Right lobe of liver (tissue), 6 donors: ENCODE measurements around the gene TMEM19. TPM values are rescaled to one million over a fixed set of nuclear protein-coding genes. Genes with fewer than 3 reads are reported as not detected.
A peak's percentile ranks its signal among the peaks of the same experiment; 100 is the strongest.

Experiments used
- ATAC-seq, 4 donors: fragments of 200-7000 bp; cut with Tn5 transposase; one replicate each; pipeline ENCODE4 v1.9.1; 2020; ENCODE audit warnings: mild to moderate bottlenecking in 4 of 4, moderate library complexity in 4 of 4
- DNase-seq, 3 donors: peaks; one replicate each; pipeline ENCODE4 v3.0.0-alpha.2; 2020
- H3K27ac ChIP-seq, 3 donors: fragments of 200-600 bp; one replicate each; pipeline ENCODE4 v1.8.0; 2022
- H3K27me3 ChIP-seq, 2 donors: fragments of 200-600 bp; one replicate each; pipeline ENCODE4 v1.8.0; 2022
- H3K36me3 ChIP-seq, 4 donors: fragments of 200-600 bp; sonication (generic) in 1 of 4; one replicate each; pipeline versions ENCODE4 v1.5.1 to v1.8.0; 2017 to 2022; ENCODE audit warnings: control low read depth in 1 of 4
- H3K4me1 ChIP-seq, 4 donors: fragments of 200-600 bp; sonication (generic) in 1 of 4; one replicate each; pipeline versions ENCODE4 v1.5.1 to v1.8.0; 2017 to 2022; ENCODE audit warnings: control low read depth in 1 of 4
- H3K4me3 ChIP-seq, 3 donors: fragments of 200-600 bp; one replicate each; pipeline ENCODE4 v1.8.0; 2022
- H3K9me3 ChIP-seq, 4 donors: fragments of 200-600 bp; sonication (generic) in 1 of 4; one replicate each; pipeline versions ENCODE4 v1.5.1 to v1.8.0; 2017 to 2022; ENCODE audit warnings: control low read depth in 1 of 4
- POLR2A ChIP-seq: fragments of 450-650 bp; IDR thresholded peaks from one replicate; pipeline ENCODE4 v1.6.1; 2017; ENCODE audit warnings: antibody characterized with exemption, mild to moderate bottlenecking
- WGBS: methylation state at CpG from one replicate; pipeline ENCODE4 v1.1.6; 2018; ENCODE audit warnings: low coverage, low lambda C conversion rate; ENCODE audit not compliant: insufficient coverage; ENCODE audit errors: missing lambda C conversion rate; 5-methylcytosine and 5-hydroxymethylcytosine counted together
- intact Hi-C, 2 donors: fragments of 100-400 bp; cut with DNase I; formaldehyde crosslinking; loops; one replicate each; pipeline versions ENCODE4 v1.11.2 to v1.14.1; 2022
- long read RNA-seq: library from polyadenylated mRNA; unstranded; transcript quantifications from one replicate; pipeline ENCODE4 v2.0.0, GENCODE V29; 2019
- total RNA-seq, 6 experiments: library from RNA; depleted of rRNA in 2 of 6; stranded (reverse); fragments of >200 nt in 2 of 6; fragmentation: NEBNext Ultra II Directional in 3 of 6; extraction: Animal tissue kit (Norgen Biotek cat#: 25700) in 3 of 6; gene quantifications; one replicate each; pipeline versions ENCODE4 v1.1.0 to v1.2.4, GENCODE V29; 2016 to 2023
- TF ChIP-seq, protein P1 (sequence below), 4 donors: fragments of 200-600 bp in 3 of 4; fragments of 450-650 bp in 1 of 4; IDR thresholded peaks; one replicate each; pipeline versions ENCODE4 v1.5.1 to v1.8.0; 2016 to 2022; ENCODE audit warnings: antibody characterized with exemption in 4 of 4, mild to moderate bottlenecking in 2 of 4
- donor health status: DM: no; HTN: yes; CAD: no.
- donor health status: DM: no; HTN: no; CAD: no.
- donor health status: DM: no; HTN: no; CAD: no.
- donor health status: DM: no; HTN: yes; CAD: no.
- donor health status: DM: no; HTN: yes; CAD: no.

Gene TMEM19
- 10 to 100 TPM; 11.2 to 18.9 (median 15.7) TPM for total RNA-seq
- long read RNA-seq, full-length matches to known transcripts, result 2 of 2 reads
- long read RNA-seq, partial matches to known transcripts, result 0 of 2 reads
- long read RNA-seq, other reads (novel, unspliced or antisense), result 0 of 2 reads

DNA sequence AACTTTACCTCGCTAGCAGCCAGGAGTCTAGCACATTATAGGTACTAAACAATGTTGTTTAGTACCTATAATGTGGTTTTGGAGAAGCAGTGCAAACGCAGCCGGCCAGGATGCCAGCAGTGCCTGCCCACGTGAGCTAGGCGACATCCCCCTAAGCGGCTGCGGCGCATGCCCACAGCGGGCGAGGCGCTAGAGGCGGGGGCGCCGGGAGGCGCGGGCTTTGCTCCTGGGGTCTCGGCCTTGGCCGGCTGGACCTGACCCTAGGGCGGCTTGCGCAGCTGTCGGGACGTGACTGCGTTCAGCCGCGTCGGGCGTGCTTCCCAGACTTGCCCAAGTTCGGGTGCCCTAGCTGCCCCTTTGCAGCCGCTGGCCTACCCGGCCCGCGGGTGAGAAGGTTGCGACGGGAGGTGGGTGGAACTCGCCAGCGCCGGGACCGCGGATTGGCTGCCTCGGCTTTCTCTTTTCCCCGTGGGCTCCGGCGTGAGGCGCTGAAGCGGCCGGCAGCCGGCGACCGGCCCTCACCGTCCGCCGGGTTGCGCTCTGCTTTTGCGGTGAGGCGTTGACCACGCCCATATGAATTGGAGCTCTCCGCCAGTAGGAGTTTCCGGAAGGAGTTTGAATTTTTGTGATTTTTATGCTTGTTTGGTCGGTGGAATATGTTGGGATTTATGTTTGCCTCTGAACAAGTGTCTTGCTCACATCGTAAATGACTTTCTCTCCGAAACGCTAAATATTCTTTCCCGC is at the start of gene TMEM19:
TMEM19 (plus strand) TSS at position 169 of the 744 bp plus-strand sequence. CDS start 599 bp downstream, outside the sequence.
- ATAC-seq (peak; percentile 97 to 99 (median 98)), DNase-seq (peak; percentile 94 to 97 (median 96))
- 0% methylated on average over 7 of the region's 63 CpGs for WGBS
- TF ChIP-seq, protein P1, sequence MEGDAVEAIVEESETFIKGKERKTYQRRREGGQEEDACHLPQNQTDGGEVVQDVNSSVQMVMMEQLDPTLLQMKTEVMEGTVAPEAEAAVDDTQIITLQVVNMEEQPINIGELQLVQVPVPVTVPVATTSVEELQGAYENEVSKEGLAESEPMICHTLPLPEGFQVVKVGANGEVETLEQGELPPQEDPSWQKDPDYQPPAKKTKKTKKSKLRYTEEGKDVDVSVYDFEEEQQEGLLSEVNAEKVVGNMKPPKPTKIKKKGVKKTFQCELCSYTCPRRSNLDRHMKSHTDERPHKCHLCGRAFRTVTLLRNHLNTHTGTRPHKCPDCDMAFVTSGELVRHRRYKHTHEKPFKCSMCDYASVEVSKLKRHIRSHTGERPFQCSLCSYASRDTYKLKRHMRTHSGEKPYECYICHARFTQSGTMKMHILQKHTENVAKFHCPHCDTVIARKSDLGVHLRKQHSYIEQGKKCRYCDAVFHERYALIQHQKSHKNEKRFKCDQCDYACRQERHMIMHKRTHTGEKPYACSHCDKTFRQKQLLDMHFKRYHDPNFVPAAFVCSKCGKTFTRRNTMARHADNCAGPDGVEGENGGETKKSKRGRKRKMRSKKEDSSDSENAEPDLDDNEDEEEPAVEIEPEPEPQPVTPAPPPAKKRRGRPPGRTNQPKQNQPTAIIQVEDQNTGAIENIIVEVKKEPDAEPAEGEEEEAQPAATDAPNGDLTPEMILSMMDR (IDR thresholded peaks at IDR 0.05), result peak in 3 of 4 donors; percentile 38 to 44 (median 41)
- TF ChIP-seq POLR2A, result peak; percentile 74
- intact Hi-C loops, result no loop called here
- Histone ChIP-seq H3K4me1 (peaks cover 0 to 11% (median 5%) of the 10 kb centered on the region in 4 donors), H3K27me3 (no peaks in the 10 kb centered on the region), H3K4me3 (peak within 1 kb of the TSS; percentile 73 to 86 (median 76)), H3K36me3 (no peaks in the 10 kb centered on the region), H3K9me3 (no peaks in the 10 kb centered on the region), H3K27ac (peak within 1 kb of the TSS; percentile 74 to 89 (median 83))

DNA sequence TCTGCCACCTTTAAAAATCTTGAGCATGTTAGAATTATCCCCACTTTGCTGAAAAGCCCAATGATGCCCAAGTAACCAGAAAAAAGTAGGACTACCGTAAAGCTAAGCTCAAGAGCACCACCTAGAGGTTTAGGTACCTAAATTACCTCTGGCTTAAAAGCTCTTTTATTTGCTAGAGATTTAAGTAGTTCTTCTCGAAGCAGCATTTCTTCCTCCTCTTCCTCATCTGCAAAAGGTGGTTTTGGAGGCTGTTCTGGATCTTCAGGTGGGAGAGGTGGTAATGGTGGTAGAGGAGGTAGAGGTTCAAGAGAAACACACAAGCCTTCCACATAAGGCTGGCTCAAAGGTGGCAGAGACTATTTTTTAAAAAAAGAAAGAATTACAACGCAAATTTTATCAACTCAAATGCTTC is 49.2 kb upstream of the TMEM19 start:
- Histone ChIP-seq H3K9me3 (no peaks in the 10 kb centered on the region), H3K27ac (no peak overlapping the region), H3K36me3 (peaks cover 0 to 90% (median 39%) of the 10 kb centered on the region in 4 donors), H3K4me3 (no peak overlapping the region), H3K27me3 (no peaks in the 10 kb centered on the region), H3K4me1 (no peaks in the 10 kb centered on the region)
- DNase-seq (no peak), ATAC-seq (peak; percentile 72 to 77 (median 76))
- WGBS, result 16% methylated on average over 3 of the region's 3 CpGs
- intact Hi-C loops, result no loop called here
- TF ChIP-seq POLR2A, result no peak
- TF ChIP-seq, protein P1 (IDR thresholded peaks at IDR 0.05), result peak; percentile 51 to 78 (median 71)

DNA sequence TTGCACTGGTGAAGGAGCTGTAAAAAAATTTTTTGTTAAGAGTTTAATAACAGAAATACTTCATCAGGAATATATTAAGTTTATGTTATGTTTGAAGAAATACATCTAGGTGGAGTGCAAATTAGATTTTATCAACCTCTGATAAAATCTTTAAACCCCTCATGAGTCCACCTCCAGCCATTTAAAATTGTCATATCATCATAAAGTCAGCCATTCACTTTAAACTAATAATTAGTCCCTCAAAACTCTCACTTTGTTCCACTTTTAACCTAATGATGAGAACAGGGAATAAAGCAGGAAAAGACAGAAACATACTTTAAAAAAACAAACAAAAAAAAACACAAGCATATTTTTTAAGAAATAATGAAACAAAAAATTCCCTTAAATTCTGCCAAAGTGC is 47.4 kb upstream of the TMEM19 start:
- ATAC-seq (no peak), DNase-seq (no peak)
- intact Hi-C loops, result no loop called here
- Histone ChIP-seq H3K9me3 (no peaks in the 10 kb centered on the region), H3K36me3 (peaks cover 0 to 90% (median 27%) of the 10 kb centered on the region in 4 donors), H3K27me3 (no peaks in the 10 kb centered on the region), H3K27ac (no peak overlapping the region), H3K4me3 (no peak overlapping the region), H3K4me1 (no peaks in the 10 kb centered on the region)
- no peak for TF ChIP-seq POLR2A
- TF ChIP-seq, protein P1 (IDR thresholded peaks at IDR 0.05), result no peak

DNA sequence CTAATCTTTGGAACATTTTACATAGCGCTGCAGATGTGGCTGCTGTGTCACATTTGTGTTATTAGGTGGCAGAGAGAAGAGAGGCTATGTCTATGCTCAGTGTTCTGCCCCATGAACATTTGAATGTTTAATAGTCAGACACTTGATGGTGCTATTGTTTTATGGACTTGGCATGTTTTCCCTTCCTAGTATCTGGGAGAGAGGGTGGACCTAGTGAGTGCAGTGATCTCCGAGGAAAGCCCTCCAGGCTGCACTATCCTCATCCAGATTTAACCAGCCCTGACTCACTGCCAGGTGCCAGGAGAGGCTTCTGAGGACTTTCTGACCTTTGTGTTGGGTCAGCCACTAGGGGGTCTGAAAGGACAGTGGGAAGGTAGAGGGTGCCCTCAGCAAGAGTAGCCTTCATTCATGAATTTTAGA is 46.5 kb upstream of the TMEM19 start:
- Histone ChIP-seq H3K4me1 (no peaks in the 10 kb centered on the region), H3K36me3 (peaks cover 0 to 90% (median 25%) of the 10 kb centered on the region in 4 donors), H3K27me3 (no peaks in the 10 kb centered on the region), H3K27ac (no peak overlapping the region), H3K9me3 (no peaks in the 10 kb centered on the region), H3K4me3 (no peak overlapping the region)
- TF ChIP-seq, protein P1 (IDR thresholded peaks at IDR 0.05), result peak in 2 of 4 donors; percentile 2 to 10
- TF ChIP-seq POLR2A, result no peak
- intact Hi-C loops, result no loop called here
- DNase-seq, result no peak
- WGBS, result 100% methylated on average over 1 of the region's 2 CpGs
- peak in 2 of 4 donors; percentile 52 to 65 for ATAC-seq
